ENCODE measurements around the gene HIVEP3. TPM values are rescaled to one million over a fixed set of nuclear protein-coding genes. Genes with fewer than 3 reads are reported as not detected.

Gene HIVEP3
- total RNA-seq, 3 donors from 2014 or later, result 107 to 117 (median 114) TPM

DNA sequence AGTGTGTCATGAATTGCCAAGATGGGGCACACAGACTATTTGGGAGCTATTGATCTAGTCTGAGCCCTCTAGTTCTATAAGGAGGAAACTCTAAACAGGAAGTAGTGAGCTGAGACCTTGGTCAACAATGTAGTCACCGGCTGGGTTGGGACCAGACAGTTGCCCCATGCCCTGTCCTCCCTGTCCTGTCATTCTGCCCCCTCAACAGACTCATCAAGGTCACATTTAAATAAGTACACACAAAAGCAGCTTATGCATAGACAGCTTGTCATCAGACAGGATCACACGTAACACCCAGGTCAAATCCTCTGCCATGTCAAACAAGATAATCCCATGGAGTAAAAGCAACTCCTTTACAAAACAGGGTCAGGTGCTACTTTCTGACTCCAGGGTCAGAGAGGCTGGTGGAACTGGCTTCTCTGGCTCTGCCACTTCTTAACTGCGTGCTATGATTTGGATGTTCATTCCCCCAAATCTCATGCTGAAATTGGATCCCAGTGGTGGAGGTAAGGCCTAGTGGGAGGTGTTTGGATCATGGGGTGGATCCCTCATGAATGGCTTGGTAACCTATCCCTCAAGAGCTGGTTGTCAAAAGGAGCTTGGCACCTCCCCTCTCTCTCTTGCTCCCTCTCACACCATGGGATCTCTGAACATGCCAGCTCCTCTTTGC, 128.9 kb downstream of the HIVEP3 start:
- Mint-ChIP-seq H3K9me3 (no peaks in the 10 kb centered on the region), H3K4me1 (ENCODE audit: low read depth) (peaks cover 56% of the 10 kb centered on the region), H3K27me3 (ENCODE audit: low read depth) (no peaks in the 10 kb centered on the region), H3K36me3 (ENCODE audit: insufficient read depth) (peaks cover 4% of the 10 kb centered on the region), H3K4me3 (no peak overlapping the region)
- DNase-seq (no peak), ATAC-seq (no peak)

DNA sequence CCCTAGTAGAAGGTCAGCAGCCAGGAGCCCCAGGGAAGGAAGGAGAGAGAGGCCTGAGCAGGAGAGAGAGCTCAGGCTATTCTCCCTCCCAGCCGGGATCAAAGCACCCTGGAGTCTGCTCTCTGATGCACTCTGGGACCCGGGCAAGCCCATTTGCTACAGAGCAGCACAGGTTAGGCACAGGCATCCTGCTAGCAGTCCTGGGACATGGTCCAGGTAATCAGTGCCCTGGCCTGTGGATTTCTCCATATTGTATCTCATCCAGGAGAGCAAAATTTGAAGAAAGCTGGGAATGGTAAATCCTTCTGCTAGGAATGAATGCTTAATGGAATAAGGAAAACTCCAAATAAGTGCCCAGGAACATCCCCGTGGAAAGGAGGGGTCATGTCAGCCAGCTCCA, 130.3 kb downstream of the HIVEP3 start:
- Mint-ChIP-seq H3K4me3 (no peak overlapping the region), H3K36me3 (ENCODE audit: insufficient read depth) (peaks cover 4% of the 10 kb centered on the region), H3K4me1 (ENCODE audit: low read depth) (peaks cover 56% of the 10 kb centered on the region), H3K27me3 (ENCODE audit: low read depth) (no peaks in the 10 kb centered on the region), H3K9me3 (no peaks in the 10 kb centered on the region)
- no peak for ATAC-seq
- no peak for DNase-seq

DNA sequence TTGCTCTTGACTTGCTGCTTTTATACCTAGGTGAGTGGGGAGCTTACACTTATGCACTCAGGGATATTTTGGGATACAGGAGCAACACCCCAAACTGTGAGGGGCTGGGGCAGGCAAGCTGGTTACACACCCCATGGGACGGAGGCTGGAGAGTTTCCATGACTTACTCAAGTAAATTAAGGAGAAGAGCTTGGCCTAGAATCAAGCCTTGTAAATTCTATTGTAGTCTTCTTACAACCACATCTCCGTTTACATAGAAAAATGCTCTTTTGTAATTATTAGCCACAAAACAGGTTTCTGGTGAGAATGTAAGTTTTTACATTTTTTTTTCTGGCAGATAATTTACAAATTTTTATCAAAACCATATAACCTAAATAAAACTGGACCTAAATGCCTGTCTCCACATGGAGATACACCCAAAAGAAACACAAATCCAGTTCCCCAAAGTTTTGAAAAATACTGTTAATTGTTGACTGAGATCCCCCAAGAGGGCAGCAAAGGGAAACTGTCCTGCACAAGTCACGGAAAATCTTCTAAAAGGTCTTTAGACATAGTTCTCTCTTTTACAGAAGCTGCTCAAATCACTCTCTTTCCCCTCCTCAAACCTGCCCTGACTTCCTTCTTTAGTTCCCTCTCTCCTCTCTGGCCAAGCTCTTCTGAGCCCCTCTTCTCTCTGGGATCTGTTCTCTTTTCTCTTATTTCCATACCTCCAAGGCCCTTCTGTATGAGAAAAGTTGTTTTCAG, 134.0 kb downstream of the HIVEP3 start:
- Mint-ChIP-seq H3K4me1 (ENCODE audit: low read depth) (peaks cover 35% of the 10 kb centered on the region), H3K4me3 (peak overlapping the region; percentile 67), H3K27me3 (ENCODE audit: low read depth) (no peaks in the 10 kb centered on the region), H3K9me3 (no peaks in the 10 kb centered on the region), H3K36me3 (ENCODE audit: insufficient read depth) (peaks cover 2% of the 10 kb centered on the region)
- ATAC-seq, result no peak
- no peak for DNase-seq

DNA sequence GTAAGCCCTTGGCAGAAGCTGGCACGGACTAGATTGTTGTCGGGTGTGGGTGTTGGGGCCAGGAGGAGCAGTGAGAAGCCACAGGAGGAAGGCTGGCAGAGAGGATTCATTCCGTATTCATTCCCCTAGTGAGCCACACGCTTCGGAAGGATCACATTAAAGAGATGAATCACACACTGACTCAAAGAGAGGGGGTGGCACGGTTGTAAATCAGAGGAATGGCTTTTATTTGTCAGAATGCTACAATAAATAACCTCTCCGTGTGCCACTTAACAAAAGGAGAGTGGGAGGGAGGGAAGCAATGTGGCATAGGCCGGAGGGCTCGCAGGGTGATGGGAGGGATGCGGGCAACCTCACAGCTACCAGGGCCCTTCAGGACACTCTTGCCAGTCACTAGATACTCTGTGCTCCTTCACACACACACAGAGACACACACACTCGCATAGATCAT, 135.5 kb downstream of the HIVEP3 start:
- H3K4me3 Mint-ChIP-seq, result peak overlapping the region; percentile 55
- no peaks in the 10 kb centered on the region for H3K36me3 Mint-ChIP-seq (ENCODE audit: insufficient read depth)
- no peak for DNase-seq

DNA sequence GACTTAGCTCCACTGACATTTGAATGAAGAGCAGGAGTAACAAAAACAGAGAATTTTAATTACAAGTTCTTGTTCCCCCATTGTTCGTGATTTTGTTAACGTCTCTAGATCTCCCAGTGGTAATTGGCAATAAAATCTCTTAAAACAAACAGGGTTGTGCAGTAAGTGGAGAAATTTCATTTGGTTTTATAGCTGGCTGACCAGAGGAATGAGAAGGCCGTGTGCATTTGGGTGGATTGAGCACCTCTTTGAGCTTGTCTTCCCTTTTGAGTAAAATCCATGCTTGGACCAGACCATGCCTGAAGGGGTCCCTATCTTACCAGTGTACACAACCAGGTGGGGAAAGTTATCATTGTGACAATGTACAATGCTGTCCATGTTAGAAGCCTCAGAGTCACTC, 137.8 kb downstream of the HIVEP3 start:
- H3K9me3 Mint-ChIP-seq, result no peaks in the 10 kb centered on the region
- DNase-seq (no peak), ATAC-seq (no peak)
- peaks cover 33% of the 10 kb centered on the region for H3K4me1 Mint-ChIP-seq (ENCODE audit: low read depth)
- H3K27me3 Mint-ChIP-seq (ENCODE audit: low read depth), result no peaks in the 10 kb centered on the region
- no peak overlapping the region for H3K4me3 Mint-ChIP-seq
- no peaks in the 10 kb centered on the region for H3K36me3 Mint-ChIP-seq (ENCODE audit: insufficient read depth)

More for the DNA sequence above, 135.5 kb downstream of the HIVEP3 start:
- H3K9me3 Mint-ChIP-seq, result no peaks in the 10 kb centered on the region
- H3K27me3 Mint-ChIP-seq (ENCODE audit: low read depth), result no peaks in the 10 kb centered on the region
- peak; percentile 97 for ATAC-seq
- H3K4me1 Mint-ChIP-seq (ENCODE audit: low read depth), result peaks cover 33% of the 10 kb centered on the region

DNA sequence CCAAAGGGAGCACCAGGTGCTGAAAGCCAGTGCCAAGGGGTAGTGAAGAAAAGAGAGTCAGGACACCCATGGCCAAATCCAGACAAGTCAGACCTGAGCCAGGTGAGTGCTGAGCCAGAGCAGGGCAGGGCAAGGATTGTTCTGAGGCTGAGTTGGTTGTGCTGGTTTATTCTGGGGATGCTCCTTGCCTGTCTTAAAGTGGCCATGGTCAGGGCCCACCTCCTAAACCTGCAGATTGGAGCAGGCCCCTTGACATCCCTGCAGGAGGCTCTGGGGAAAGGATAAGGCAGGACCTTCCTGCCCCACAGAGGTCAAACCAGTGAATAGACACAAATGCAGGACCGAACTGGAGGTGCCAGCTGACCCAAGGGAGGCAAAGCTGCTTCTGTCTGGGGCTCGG, 138.4 kb downstream of the HIVEP3 start:
- DNase-seq, result no peak
- Mint-ChIP-seq H3K9me3 (no peaks in the 10 kb centered on the region), H3K4me3 (no peak overlapping the region)

DNA sequence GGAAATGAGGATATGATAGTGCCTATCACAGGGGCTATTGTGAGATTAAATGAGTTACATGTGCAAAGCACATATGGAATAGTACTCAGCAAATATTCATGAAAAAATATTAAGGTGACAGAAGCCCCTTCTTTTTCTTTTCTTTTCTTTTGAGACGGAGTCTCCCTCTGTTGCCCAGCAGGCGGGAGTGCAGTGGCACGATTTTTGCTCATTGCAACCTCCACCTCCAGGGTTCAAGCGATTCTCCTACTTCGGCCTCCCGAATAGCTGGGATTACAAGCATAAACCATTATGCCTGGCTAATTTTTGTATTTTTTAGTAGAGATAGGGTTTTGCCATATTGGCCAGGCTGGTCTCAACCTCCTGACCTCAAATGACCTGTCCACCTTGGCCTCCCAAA, 139.4 kb downstream of the HIVEP3 start:
- no peaks in the 10 kb centered on the region for H3K27me3 Mint-ChIP-seq (ENCODE audit: low read depth)
- H3K36me3 Mint-ChIP-seq (ENCODE audit: insufficient read depth), result no peaks in the 10 kb centered on the region
- no peak overlapping the region for H3K4me3 Mint-ChIP-seq
- H3K9me3 Mint-ChIP-seq, result no peaks in the 10 kb centered on the region
- H3K4me1 Mint-ChIP-seq (ENCODE audit: low read depth), result peaks cover 23% of the 10 kb centered on the region
- DNase-seq, result no peak
- ATAC-seq, result no peak

More for the DNA sequence above, 138.4 kb downstream of the HIVEP3 start:
- ATAC-seq, result no peak
- H3K27me3 Mint-ChIP-seq (ENCODE audit: low read depth), result no peaks in the 10 kb centered on the region
- peaks cover 33% of the 10 kb centered on the region for H3K4me1 Mint-ChIP-seq (ENCODE audit: low read depth)
- no peaks in the 10 kb centered on the region for H3K36me3 Mint-ChIP-seq (ENCODE audit: insufficient read depth)

DNA sequence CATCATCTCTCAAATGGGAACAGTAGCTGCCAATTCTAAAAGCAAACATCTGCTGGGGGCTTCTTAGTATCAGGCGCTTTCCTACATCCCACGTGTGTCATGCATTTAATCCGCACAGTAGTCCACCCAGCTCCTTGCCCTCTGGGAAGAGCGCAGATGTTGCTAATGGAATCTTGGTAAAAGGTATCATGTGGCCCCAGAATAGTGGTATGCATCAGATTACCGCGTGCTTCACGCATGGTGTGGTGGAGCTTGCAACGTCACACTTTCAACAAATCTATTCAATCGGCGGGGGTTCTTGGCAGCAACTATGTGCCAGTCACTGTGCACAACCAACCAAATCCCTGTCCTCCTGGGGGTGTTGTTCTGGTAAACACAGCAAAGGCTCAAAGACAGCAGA, 141.0 kb downstream of the HIVEP3 start:
- no peaks in the 10 kb centered on the region for H3K36me3 Mint-ChIP-seq (ENCODE audit: insufficient read depth)
- H3K27me3 Mint-ChIP-seq (ENCODE audit: low read depth), result no peaks in the 10 kb centered on the region
- H3K4me3 Mint-ChIP-seq, result no peak overlapping the region
- H3K4me1 Mint-ChIP-seq (ENCODE audit: low read depth), result peaks cover 9% of the 10 kb centered on the region
- ATAC-seq, result no peak
- no peaks in the 10 kb centered on the region for H3K9me3 Mint-ChIP-seq
- DNase-seq, result no peak

DNA sequence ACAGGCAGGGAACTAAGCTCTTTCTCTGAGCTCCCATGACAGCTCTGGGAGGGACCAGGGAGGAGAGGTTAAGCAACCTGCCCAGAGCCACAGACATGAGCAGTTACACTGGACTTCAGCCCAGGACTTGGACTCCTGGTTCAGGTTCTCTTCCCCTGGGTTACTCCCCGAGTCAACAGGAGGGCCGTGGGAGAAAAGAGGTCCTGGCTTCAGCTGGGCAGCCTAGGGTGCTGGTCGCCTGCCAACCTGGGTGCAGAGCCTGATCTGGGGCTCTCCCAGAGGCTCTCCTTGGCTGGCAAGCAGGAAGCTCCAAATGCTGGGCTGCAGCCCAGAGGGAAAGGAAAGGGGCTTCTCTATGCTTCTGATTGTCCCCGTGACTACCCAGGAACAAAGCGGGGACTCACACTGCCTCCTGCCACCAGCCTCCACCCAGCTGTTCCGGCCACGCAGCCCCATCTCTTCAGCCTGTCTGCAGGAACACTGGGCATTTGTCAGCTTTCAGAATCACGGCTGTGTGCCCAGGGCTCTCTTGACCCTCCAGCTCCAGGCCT, 141.8 kb downstream of the HIVEP3 start:
- DNase-seq, result no peak
- Mint-ChIP-seq H3K36me3 (ENCODE audit: insufficient read depth) (no peaks in the 10 kb centered on the region), H3K9me3 (no peaks in the 10 kb centered on the region), H3K4me1 (ENCODE audit: low read depth) (peaks cover 5% of the 10 kb centered on the region), H3K4me3 (no peak overlapping the region), H3K27me3 (ENCODE audit: low read depth) (no peaks in the 10 kb centered on the region)
- ATAC-seq, result no peak

DNA sequence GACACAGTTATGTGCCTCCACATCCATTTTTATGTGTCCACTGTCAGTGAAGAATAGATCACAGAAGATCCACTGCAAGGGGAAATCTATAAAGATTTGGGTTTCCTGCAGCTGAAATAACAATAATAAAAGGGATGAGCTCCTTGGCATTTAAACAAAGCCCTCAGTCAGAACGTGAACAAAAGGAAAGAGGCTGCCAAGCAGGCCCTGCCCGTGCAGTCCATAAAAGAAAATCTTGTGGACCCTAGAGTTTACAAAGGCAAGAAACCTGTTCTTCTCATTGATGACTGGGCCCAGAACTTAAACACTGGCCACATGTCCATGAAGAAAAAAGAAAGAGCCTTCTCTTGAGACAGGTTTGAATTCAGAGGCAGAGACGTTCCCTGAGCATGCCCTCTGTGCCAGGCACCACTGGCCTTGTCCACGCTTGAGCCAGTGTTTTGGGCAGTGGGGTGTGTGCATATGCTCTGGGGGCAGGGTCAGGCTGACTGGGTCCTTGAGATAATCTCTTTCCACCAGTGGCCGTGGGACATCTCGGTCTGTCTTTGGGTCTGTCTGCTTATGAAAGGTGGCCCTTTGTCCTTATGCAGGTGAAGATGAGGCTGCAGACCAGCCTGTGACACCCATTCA, 142.7 kb downstream of the HIVEP3 start:
- peaks cover 2% of the 10 kb centered on the region for H3K4me1 Mint-ChIP-seq (ENCODE audit: low read depth)

DNA sequence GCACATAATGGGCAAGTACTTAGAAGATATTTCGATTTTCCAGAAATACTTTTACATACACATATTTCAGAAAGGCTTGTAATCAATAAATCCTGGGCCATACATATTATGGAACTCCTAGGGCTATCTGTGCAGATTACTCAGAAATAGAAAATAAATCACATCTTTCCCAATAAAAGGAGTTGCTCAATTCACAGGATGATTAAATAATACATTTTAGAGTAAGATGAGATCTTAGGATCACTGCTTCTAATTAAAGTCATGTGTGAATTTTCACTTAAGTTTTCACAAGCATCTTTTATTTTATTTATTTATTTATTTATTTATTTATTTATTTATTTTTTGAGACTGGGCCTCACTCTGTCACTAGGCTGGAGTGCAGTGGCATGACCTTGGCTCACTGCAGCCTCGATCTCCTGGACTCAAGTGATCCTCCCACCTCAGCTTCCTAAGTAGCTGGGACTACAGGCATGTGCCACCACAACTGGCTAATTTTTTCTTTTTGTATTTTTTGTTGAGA, 144.2 kb downstream of the HIVEP3 start:
- ATAC-seq (no peak), DNase-seq (no peak)
- no peak overlapping the region for H3K4me3 Mint-ChIP-seq
- peaks cover 2% of the 10 kb centered on the region for H3K4me1 Mint-ChIP-seq (ENCODE audit: low read depth)
- H3K27me3 Mint-ChIP-seq (ENCODE audit: low read depth), result no peaks in the 10 kb centered on the region
- H3K36me3 Mint-ChIP-seq (ENCODE audit: insufficient read depth), result no peaks in the 10 kb centered on the region
- H3K9me3 Mint-ChIP-seq, result no peaks in the 10 kb centered on the region

More for the DNA sequence above, 142.7 kb downstream of the HIVEP3 start:
- Mint-ChIP-seq H3K4me3 (no peak overlapping the region), H3K36me3 (ENCODE audit: insufficient read depth) (no peaks in the 10 kb centered on the region), H3K9me3 (no peaks in the 10 kb centered on the region), H3K27me3 (ENCODE audit: low read depth) (no peaks in the 10 kb centered on the region)
- DNase-seq, result no peak
- no peak for ATAC-seq

DNA sequence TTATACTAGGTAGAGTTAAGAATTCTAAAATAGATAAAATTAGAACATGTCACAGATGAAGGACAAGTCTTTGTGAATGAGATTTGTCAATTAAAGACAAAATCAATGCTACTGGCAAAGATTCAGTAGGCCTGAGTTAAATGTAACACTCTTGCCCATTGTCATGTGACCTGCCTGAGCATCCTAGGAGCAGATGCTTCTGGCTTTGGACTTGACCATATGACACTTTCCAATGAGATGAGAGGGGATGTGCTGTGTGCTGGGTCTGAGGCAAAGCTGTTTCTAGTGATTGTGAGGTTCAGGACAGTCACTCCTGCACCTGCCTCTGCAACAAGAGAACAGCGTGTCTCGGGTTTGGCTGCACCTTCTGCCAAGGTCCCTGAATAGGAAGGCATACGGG, 144.9 kb downstream of the HIVEP3 start:
- no peak for DNase-seq
- peaks cover 2% of the 10 kb centered on the region for H3K4me1 Mint-ChIP-seq (ENCODE audit: low read depth)
- H3K27me3 Mint-ChIP-seq (ENCODE audit: low read depth), result no peaks in the 10 kb centered on the region
- H3K4me3 Mint-ChIP-seq, result no peak overlapping the region
- ATAC-seq, result no peak
- no peaks in the 10 kb centered on the region for H3K36me3 Mint-ChIP-seq (ENCODE audit: insufficient read depth)
- H3K9me3 Mint-ChIP-seq, result no peaks in the 10 kb centered on the region

DNA sequence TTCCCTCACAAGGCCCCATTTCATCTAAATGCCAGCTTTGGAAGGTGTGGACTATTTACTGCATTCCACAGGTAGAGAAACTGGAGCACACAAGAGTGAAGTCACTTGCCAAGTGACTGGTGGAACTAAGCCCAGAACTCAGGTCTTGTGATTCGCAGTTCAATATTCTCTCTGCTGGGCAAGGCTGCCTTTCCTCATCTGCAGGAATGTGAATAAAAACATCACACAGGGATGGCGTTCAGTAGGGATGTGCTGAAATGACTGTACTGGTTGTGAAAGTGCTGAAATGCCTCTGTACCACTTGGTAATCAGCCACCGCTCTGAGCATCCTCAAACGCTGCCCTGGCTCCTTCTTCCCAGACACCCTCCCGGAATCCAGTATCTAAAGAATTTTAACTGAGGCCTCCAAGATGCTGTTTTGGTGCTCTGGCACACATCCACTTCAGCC, 145.6 kb downstream of the HIVEP3 start:
- ATAC-seq, result no peak
- H3K36me3 Mint-ChIP-seq (ENCODE audit: insufficient read depth), result no peaks in the 10 kb centered on the region
- DNase-seq, result no peak
- H3K9me3 Mint-ChIP-seq, result no peaks in the 10 kb centered on the region
- H3K4me3 Mint-ChIP-seq, result no peak overlapping the region
- no peaks in the 10 kb centered on the region for H3K27me3 Mint-ChIP-seq (ENCODE audit: low read depth)
- peaks cover 2% of the 10 kb centered on the region for H3K4me1 Mint-ChIP-seq (ENCODE audit: low read depth)

DNA sequence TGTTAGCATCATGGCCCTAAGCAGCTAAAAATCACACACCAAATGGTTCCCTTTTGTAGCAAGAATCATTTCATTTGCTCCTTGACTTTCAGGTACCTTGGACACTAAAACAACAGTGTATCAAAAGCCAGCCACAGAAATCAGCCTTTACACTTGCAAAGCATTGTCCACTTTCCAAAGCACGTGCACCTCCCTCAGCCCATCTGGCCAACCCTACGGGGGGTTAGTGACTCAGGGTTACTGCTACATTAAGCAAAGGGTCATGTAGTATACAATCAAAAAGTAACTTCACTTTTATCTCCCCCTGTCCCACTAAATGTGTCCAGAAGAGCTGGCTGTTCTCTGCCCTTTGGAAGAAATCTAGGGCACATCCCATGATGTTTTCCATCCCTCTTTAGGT, 149.7 kb downstream of the HIVEP3 start:
- ATAC-seq (no peak), DNase-seq (no peak)
- Mint-ChIP-seq H3K4me3 (no peak overlapping the region), H3K9me3 (no peaks in the 10 kb centered on the region), H3K4me1 (ENCODE audit: low read depth) (peaks cover 20% of the 10 kb centered on the region), H3K36me3 (ENCODE audit: insufficient read depth) (no peaks in the 10 kb centered on the region), H3K27me3 (ENCODE audit: low read depth) (no peaks in the 10 kb centered on the region)

Measured in activated T-cell treated with anti-CD3 and anti-CD28 coated beads, Interleukin-2, amount 50 U/mL, for 4 hours (primary cell).